D721Med (cell line): ENCODE results near the gene DPP6.

Source experiments
- DNase-seq: peaks from one replicate; pipeline ENCODE4 v3.0.0; 2011; ENCODE audit warnings: low spot score; ENCODE audit not compliant: insufficient read length
- FAIRE-seq: peaks from 2 replicates; lab custom pipeline; 2011; peaks lifted over from hg19 to GRCh38; lab: Jason Lieb, UNC
- TF ChIP-seq, protein P1 (sequence below): IDR thresholded peaks from 2 replicates; pipeline ENCODE4 v1.5.1; 2012; ENCODE audit warnings: mild to moderate bottlenecking, control low read depth; ENCODE audit not compliant: insufficient read depth; ENCODE audit errors: missing control alignments

DPP6 gene

GRCh38 chr7:154647625-154648024, 595.4 kb downstream of the DPP6 start:
- DNase-seq (no peak), FAIRE-seq (no peak)
- TF ChIP-seq, protein P1, sequence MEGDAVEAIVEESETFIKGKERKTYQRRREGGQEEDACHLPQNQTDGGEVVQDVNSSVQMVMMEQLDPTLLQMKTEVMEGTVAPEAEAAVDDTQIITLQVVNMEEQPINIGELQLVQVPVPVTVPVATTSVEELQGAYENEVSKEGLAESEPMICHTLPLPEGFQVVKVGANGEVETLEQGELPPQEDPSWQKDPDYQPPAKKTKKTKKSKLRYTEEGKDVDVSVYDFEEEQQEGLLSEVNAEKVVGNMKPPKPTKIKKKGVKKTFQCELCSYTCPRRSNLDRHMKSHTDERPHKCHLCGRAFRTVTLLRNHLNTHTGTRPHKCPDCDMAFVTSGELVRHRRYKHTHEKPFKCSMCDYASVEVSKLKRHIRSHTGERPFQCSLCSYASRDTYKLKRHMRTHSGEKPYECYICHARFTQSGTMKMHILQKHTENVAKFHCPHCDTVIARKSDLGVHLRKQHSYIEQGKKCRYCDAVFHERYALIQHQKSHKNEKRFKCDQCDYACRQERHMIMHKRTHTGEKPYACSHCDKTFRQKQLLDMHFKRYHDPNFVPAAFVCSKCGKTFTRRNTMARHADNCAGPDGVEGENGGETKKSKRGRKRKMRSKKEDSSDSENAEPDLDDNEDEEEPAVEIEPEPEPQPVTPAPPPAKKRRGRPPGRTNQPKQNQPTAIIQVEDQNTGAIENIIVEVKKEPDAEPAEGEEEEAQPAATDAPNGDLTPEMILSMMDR: no peak

DNA sequence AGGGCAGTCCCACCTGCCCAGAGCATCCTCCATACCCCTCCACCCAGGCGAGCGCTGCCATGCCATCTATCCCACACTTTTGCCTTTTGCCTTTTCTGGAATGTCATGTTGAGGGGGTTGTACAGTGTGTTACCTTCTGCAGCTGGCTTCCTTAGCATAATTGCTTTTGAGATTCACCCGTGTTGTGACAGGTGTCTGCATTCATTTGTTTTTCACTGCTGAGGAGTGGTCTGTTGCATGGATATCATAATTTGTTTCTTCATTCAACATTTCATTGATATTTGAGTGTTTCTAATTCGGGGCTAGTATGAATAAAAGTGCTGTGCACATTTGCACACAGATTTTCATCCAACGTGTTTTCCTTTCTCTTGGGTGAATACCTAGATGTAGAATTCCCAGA, 596.8 kb downstream of the DPP6 start:
- TF ChIP-seq, protein P1: no peak

GRCh38 chr7:154649434-154649833, 597.2 kb downstream of the DPP6 start:
- DNase-seq (no peak), FAIRE-seq (no peak)
- TF ChIP-seq, protein P1: no peak

More for the DNA sequence above, 596.8 kb downstream of the DPP6 start:
- DNase-seq (no peak), FAIRE-seq (no peak)

DNA sequence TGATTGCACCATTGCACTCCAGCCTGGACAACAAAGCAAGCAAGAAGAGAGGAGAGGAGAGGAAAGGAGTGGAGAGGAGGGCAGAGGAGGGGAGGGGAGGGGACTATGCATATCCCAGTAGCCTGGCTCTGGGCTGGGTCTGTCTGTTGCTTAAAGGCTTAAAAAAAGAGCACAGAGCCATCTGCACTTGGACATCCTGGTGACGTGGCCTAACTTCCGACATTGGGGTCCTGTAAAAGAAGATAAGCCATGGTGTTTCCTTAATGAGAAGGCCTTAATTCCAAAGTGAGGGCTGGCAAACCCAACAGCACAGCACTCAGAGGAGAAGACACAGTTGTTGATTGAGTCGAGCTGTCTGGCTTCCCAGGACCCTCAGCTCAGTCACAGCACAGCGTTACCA, 598.1 kb downstream of the DPP6 start:
- FAIRE-seq (no peak), DNase-seq (no peak)
- TF ChIP-seq, protein P1: no peak

DNA sequence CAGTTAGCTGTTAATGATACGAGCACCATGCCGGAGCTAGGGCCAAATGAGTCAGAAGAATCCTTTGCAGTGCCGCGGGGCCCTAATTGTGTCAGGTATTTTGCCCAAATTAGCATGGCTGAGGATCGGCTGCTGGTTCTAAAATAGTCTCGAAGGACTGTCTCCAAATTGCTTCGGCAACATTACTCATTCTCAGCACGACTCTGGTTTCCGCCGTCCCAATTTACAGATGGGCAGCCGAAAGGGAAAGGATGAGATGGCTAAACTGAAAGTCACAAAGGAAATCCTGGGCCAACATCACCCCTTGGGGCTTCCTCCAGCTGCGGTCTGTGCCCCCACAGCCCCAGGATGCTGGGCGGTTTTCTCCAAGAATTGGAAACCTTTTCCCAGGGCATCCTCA, 599.3 kb downstream of the DPP6 start:
- no peak for FAIRE-seq
- no peak for DNase-seq
- TF ChIP-seq, protein P1: no peak

GRCh38 chr7:154652564-154652963, 600.4 kb downstream of the DPP6 start:
- DNase-seq: no peak
- TF ChIP-seq, protein P1: no peak
- no peak for FAIRE-seq

DNA sequence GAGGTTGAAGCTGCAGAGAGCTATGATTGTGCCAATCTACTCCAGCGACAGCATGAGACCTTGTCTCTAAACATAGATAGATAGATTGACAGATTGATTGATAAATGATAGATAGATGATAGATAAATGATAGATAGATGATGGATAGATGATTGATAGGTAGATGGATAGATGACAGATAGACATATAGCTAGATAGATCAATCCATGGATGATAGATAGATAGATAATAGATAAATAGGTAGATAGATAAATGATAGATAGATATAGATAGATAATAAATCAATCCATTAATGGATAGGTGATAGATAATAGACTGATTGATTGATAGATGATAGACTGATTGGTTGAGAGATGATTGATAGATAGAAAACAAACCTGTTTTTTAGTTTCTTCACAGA, 601.1 kb downstream of the DPP6 start:
- DNase-seq (no peak), FAIRE-seq (no peak)
- TF ChIP-seq, protein P1: no peak
